Cortex of kidney (tissue), 1 donor: ENCODE measurements around the gene ERP29.
"Not testable (repeated sequence)": the region's sequence is repeated elsewhere in the genome, so short reads cannot be mapped to it uniquely, and the experiment has no call there.

Experiments used
- DNase-seq: peaks from one replicate; lab custom pipeline; 2025; lab: John Stamatoyannopoulos, UW

Gene ERP29

GRCh38 chr12:112012775-112013600 is at the start of gene ERP29, which contains the start of gene TMEM116:
ERP29 (plus strand) TSS chr12:112013426; CDS start chr12:112013466, 40 bp downstream.
TMEM116 (minus strand) TSS chr12:112013165; CDS start chr12:112005270, 7,895 bp downstream.
- peak; percentile 75 for DNase-seq

- DNase-seq, result no peak
Measured at GRCh38 chr12:111964935-111965334, 48.3 kb upstream of the ERP29 start.

- no peak for DNase-seq
Measured at GRCh38 chr12:111971800-111972199, 41.4 kb upstream of the ERP29 start.

GRCh38 chr12:111975161-111975931 is 37.9 kb upstream of the ERP29 start:
- no peak for DNase-seq

- DNase-seq, result no peak
Measured at GRCh38 chr12:111976291-111976690, 36.9 kb upstream of the ERP29 start.

GRCh38 chr12:111976860-111977259 is 36.4 kb upstream of the ERP29 start:
- DNase-seq, result no peak

GRCh38 chr12:111978545-111978944 is 34.7 kb upstream of the ERP29 start:
- DNase-seq, result no peak

GRCh38 chr12:111980598-111980997 is 32.6 kb upstream of the ERP29 start:
- DNase-seq, result no peak

GRCh38 chr12:111981987-111982386 is 31.2 kb upstream of the ERP29 start:
- DNase-seq, result no peak

GRCh38 chr12:111984820-111985219 is 28.4 kb upstream of the ERP29 start:
- DNase-seq, result no peak

GRCh38 chr12:111991535-111991934 is 21.7 kb upstream of the ERP29 start:
- DNase-seq, result no peak

GRCh38 chr12:111991946-111992345 is 21.3 kb upstream of the ERP29 start:
- no peak for DNase-seq

GRCh38 chr12:111992464-111992863 is 20.8 kb upstream of the ERP29 start:
- DNase-seq, result no peak

GRCh38 chr12:111993292-111994150 is 19.7 kb upstream of the ERP29 start:
- DNase-seq, result no peak

GRCh38 chr12:111994211-111995111 is 18.8 kb upstream of the ERP29 start:
- not testable (repeated sequence) for DNase-seq

GRCh38 chr12:111995782-111996480 is 17.3 kb upstream of the ERP29 start:
- DNase-seq, result no peak

- no peak for DNase-seq
Measured at GRCh38 chr12:111997300-111997699, 15.9 kb upstream of the ERP29 start.

- no peak for DNase-seq
Measured at GRCh38 chr12:111998015-111998414, 15.2 kb upstream of the ERP29 start.

GRCh38 chr12:111999129-111999528 is 14.1 kb upstream of the ERP29 start:
- not testable (repeated sequence) for DNase-seq

GRCh38 chr12:112000820-112001219 is 12.4 kb upstream of the ERP29 start:
- no peak for DNase-seq
